22Rv1 (cell line): ENCODE results near the gene CNOT4.

Source experiments
- H3K27ac ChIP-seq: fragments of 450-650 bp; 2 replicates; pipeline ENCODE4 v1.5.1; 2017
- ZFX ChIP-seq: fragments of 450-650 bp; IDR thresholded peaks from 2 replicates; pipeline ENCODE4 v1.6.1; 2017; ENCODE audit warnings: antibody characterized with exemption, borderline replicate concordance
- TF ChIP-seq, protein P1 (sequence below): fragments of 450-650 bp; IDR thresholded peaks from 2 replicates; pipeline ENCODE4 v1.5.1; 2017; ENCODE audit warnings: mild to moderate bottlenecking

The CNOT4 gene

DNA sequence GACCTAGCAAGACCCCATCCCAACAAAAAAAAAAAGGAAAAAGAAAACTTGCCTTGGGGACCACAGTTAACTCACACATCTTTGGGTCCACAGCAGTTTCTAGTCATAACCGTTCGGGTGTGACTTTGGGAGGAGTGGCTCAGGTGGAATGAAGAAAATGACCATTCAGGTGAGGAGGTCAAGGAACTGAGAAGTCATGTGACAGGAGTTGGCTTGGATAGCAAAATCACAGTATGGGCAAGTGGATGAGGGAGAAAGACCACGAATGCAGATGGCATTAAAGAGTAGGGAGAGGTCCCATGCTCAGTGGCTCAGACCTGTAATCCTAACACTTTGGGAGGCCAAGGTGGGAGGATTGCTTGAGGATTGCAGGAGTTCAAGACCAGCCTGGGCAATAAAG is 17.1 kb upstream of the CNOT4 start:
- no peak for TF ChIP-seq ZFX
- TF ChIP-seq, protein P1, sequence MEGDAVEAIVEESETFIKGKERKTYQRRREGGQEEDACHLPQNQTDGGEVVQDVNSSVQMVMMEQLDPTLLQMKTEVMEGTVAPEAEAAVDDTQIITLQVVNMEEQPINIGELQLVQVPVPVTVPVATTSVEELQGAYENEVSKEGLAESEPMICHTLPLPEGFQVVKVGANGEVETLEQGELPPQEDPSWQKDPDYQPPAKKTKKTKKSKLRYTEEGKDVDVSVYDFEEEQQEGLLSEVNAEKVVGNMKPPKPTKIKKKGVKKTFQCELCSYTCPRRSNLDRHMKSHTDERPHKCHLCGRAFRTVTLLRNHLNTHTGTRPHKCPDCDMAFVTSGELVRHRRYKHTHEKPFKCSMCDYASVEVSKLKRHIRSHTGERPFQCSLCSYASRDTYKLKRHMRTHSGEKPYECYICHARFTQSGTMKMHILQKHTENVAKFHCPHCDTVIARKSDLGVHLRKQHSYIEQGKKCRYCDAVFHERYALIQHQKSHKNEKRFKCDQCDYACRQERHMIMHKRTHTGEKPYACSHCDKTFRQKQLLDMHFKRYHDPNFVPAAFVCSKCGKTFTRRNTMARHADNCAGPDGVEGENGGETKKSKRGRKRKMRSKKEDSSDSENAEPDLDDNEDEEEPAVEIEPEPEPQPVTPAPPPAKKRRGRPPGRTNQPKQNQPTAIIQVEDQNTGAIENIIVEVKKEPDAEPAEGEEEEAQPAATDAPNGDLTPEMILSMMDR, result no peak
- no peak overlapping the region for H3K27ac ChIP-seq

DNA sequence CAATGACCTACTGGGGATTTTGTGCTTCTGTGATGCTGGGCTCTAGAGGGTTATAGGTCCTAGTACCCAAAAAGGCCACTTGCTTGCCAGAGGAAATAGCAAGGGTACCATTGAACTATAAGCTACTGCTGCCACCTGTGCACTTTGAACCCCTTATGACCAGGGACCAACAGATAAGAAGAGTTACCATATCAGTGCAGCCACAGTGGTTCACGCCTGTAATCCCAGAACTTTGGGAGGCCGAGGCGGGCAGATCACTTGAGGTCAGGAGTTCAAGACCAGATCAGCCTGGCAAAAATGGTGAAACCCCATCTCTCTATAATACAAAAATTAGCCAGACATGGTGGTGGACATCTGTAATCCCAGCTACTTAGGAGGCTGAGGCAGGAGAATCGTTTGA is 15.5 kb upstream of the CNOT4 start:
- H3K27ac ChIP-seq, result no peak overlapping the region
- TF ChIP-seq, protein P1, result no peak
- no peak for TF ChIP-seq ZFX

DNA sequence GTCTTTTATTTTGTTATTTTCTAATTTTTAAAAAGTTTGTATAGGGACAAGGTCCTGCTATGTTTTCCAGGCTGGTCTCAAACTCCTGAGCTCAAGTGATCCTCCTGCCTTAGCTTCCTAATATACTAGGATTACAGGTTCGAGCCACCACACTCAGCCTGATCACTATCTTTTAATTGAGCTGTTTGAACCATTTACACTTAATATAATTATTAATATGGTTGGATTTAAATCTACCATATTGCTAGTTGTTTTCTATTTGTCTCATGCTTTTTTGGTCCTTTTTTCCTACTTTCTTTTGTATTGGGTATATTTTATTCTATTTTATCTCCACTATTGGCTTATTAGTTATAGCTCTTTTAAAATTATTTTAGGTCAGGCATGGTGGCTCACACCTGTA is 13.2 kb upstream of the CNOT4 start:
- TF ChIP-seq, protein P1, result no peak
- TF ChIP-seq ZFX, result no peak
- no peak overlapping the region for H3K27ac ChIP-seq

DNA sequence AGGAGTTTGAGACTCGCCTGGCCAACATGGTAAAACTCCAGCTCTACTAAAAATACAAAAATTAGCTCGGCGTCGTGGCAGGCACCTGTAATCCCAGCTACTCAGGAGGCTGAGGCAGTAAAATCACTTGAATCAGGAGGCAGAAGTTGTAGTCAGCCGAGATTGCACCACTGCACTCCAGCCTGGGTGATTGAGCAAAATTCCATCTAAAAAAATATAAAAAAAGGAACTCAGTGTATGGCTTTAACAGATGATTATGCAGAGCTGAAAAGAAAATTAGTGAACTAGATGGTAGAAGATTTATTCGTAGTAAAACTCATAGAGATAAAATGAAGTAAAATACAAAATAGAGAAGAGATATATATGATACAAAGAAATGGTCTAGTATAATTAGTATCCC is 12.6 kb upstream of the CNOT4 start:
- TF ChIP-seq, protein P1, result no peak
- TF ChIP-seq ZFX, result no peak
- H3K27ac ChIP-seq, result no peak overlapping the region

DNA sequence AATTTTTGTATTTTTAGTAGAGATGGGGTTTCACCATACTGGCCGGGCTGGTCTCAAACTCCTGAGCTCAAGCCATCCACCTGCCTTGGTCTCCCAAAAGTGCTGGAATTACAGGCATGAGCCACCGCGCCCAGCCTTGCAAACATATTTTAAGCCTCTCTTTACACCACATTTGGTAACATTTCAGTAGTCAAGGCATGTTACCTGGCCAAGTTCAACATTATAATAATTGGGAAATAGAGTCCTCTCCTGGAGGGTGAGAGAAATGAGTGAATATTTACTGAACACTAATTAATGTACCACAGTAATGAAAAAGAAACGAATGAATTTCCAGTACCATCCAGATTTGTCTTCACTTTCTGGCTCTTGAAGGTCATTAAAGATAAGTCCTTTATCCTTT is 10.0 kb upstream of the CNOT4 start:
- H3K27ac ChIP-seq, result peak overlapping the region; percentile 81
- TF ChIP-seq, protein P1, result 0 out of 2 replicates have a peak, but pooled peaks have one; percentile 12
- no peak for TF ChIP-seq ZFX

DNA sequence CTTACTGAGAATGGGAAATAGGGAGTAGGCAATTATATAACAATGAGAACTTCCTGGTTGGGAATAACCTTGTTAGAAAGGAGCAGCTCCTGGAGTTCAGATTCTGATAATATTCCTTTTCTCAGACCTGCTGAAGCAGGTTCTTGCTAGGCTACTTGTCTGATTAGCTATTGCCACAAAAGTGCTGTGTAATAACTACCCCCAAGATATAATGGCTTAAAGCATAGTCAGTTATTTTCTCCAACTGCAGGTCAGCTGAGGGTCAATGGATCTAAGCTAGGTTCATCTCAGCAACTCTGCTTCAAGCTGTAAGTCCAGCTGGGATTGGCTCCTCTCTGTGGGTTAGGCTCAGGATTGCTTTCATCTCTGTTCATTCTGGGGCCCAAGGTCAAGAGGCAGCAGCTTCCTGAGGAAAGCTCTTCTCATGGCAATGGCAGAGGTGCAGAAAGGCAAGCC is 9.4 kb upstream of the CNOT4 start:
- TF ChIP-seq, protein P1, result no peak
- no peak for TF ChIP-seq ZFX
- H3K27ac ChIP-seq, result peak overlapping the region; percentile 81

DNA sequence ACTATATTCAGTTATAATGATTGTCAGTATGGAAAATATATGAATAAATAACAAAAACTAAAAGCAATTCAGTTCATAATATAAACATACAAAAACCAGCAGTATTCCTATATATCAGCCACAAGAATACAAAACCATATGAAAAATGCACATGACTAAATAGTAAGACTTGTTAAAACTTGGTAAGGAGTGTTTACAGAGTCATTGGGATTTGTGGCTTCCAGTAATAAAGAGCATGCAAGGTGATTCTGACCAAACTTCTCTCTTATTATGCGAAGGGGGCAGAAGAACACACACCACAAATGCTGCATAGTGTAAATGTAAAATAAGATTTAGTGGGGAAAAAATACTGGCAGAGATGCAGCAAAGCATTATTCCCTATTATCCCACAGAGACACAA is 8.8 kb upstream of the CNOT4 start:
- no peak for TF ChIP-seq ZFX
- TF ChIP-seq, protein P1, result no peak
- peak overlapping the region; percentile 81 for H3K27ac ChIP-seq
